Type B pancreatic cell (in vitro differentiated cells): ENCODE measurements around the gene KLHL11. TPM values are rescaled to one million over a fixed set of nuclear protein-coding genes. Genes with fewer than 3 reads are reported as not detected.
"Not testable (repeated sequence)": the region's sequence is repeated elsewhere in the genome, so short reads cannot be mapped to it uniquely, and the experiment has no call there.

Experiments
- DNase-seq: peaks from one replicate; pipeline ENCODE4 v3.0.0; 2021; ENCODE audit warnings: mixed read lengths; ENCODE audit not compliant: unreplicated experiment; ENCODE audit errors: extremely low spot score
- H3K27ac Mint-ChIP-seq: 2 replicates; pipeline ENCODE4 v1.8.0; 2021; ENCODE audit warnings: mild to moderate bottlenecking, mixed read lengths
- H3K27me3 Mint-ChIP-seq: 2 replicates; pipeline ENCODE4 v1.8.0; 2021; ENCODE audit warnings: mixed read lengths
- H3K36me3 Mint-ChIP-seq: 2 replicates; pipeline ENCODE4 v1.8.0; 2021; ENCODE audit warnings: mixed read lengths
- H3K4me1 Mint-ChIP-seq: one replicate; pipeline ENCODE4 v1.8.0; 2021; ENCODE audit warnings: mixed read lengths; ENCODE audit not compliant: unreplicated experiment
- H3K4me3 Mint-ChIP-seq: 2 replicates; pipeline ENCODE4 v1.8.0; 2021; ENCODE audit warnings: mild to moderate bottlenecking, mixed read lengths
- H3K9me3 Mint-ChIP-seq: 2 replicates; pipeline ENCODE4 v1.8.0; 2021; ENCODE audit warnings: mixed read lengths
- total RNA-seq: library from RNA; stranded (reverse); gene quantifications from 2 replicates; pipeline ENCODE4 v1.2.1, GENCODE V29; 2021; ENCODE audit warnings: low replicate concordance
- TF ChIP-seq, protein P1 (sequence below): fragments of 200-600 bp; sonication (generic); conservative IDR thresholded peaks from 2 replicates; pipeline ENCODE4 v1.5.0; 2021; ENCODE audit warnings: antibody characterized with exemption, mild to moderate bottlenecking

Gene KLHL11
- total RNA-seq, 1 donor from 2014 or later = 20.6 TPM

DNA sequence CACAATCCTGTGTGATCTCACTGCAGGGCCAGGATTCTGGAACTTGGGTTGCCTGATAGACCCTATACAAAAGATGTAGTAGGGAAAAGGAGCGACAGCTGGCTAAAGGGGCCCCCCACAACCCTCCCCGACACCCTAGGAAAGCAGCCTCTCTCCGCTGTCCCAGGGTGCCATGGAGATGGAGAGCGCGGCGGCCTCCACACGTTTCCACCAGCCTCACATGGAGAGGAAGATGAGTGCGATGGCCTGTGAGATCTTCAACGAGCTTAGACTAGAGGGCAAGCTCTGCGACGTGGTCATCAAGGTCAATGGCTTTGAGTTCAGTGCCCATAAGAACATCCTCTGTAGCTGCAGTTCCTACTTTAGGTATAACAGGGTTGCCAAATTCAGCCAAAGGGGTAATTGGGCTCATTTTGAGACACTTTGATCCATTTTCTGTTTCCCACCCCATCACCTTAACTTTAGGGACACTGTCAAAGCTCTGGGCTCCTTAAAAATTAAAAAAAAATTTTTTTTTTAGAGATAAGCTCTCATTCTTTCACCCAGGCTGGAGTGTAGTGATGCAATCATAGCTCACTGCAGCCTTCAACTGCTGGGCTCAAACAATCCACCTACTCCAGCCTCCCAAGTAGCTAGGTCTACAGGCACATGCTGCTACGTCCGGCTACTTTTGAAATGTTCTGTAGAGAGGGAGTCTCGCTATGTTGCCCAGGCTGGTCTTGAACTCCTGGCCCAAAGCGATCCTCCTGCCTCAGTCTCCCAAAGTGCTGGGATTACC lies 27.3 kb downstream of the KLHL11 start, which contains the start of gene KLHL10:
TSS of gene KLHL10 (plus strand) at position 65 of the 778 bp plus-strand sequence. CDS start at position 173, 108 bp downstream.
- TF ChIP-seq, protein P1, sequence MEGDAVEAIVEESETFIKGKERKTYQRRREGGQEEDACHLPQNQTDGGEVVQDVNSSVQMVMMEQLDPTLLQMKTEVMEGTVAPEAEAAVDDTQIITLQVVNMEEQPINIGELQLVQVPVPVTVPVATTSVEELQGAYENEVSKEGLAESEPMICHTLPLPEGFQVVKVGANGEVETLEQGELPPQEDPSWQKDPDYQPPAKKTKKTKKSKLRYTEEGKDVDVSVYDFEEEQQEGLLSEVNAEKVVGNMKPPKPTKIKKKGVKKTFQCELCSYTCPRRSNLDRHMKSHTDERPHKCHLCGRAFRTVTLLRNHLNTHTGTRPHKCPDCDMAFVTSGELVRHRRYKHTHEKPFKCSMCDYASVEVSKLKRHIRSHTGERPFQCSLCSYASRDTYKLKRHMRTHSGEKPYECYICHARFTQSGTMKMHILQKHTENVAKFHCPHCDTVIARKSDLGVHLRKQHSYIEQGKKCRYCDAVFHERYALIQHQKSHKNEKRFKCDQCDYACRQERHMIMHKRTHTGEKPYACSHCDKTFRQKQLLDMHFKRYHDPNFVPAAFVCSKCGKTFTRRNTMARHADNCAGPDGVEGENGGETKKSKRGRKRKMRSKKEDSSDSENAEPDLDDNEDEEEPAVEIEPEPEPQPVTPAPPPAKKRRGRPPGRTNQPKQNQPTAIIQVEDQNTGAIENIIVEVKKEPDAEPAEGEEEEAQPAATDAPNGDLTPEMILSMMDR = no peak
- Mint-ChIP-seq H3K27ac (peak within 1 kb of the TSS; percentile 76), H3K36me3 (peaks cover 3% of the 10 kb centered on the region), H3K9me3 (no peaks in the 10 kb centered on the region), H3K27me3 (peaks cover 3% of the 10 kb centered on the region), H3K4me3 (peak within 1 kb of the TSS; percentile 88), H3K4me1 (peaks cover 7% of the 10 kb centered on the region)
- no peak for DNase-seq

DNA sequence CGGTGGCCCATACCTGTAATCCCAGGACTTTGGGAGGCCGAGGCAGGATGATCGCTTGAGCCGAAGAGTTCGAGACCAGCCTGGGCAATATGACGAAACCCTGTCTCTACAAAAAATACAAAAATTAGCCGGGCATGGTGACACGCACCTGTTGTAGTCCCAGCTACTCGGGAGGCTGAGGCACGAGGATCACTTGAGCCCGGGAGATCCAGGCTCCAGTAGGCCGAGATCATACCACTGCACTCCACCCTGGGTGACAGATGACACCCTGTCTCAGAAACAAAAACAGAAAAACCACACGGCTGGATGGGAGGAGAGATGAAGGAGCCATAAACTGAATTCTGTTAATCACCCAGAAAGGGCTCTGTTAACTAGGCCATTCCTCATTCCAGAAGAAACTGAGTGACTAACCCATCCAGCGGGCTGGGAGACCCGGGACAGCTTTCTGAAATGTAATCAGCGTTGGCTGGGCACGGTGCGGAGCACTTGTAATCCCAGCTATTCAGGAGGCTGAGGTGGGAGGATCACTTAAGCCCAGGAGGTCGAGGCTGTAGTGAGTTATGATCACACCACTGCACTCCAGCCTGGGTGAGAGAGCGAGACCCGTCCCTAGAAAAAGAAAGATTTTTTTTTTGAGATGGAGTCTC lies 28.6 kb downstream of the KLHL11 start:
- Mint-ChIP-seq H3K27me3 (peaks cover 3% of the 10 kb centered on the region), H3K9me3 (no peaks in the 10 kb centered on the region), H3K27ac (no peak overlapping the region), H3K4me3 (peak overlapping the region; percentile 88), H3K36me3 (peaks cover 7% of the 10 kb centered on the region), H3K4me1 (peaks cover 7% of the 10 kb centered on the region)
- no peak for DNase-seq
- TF ChIP-seq, protein P1 = no peak

DNA sequence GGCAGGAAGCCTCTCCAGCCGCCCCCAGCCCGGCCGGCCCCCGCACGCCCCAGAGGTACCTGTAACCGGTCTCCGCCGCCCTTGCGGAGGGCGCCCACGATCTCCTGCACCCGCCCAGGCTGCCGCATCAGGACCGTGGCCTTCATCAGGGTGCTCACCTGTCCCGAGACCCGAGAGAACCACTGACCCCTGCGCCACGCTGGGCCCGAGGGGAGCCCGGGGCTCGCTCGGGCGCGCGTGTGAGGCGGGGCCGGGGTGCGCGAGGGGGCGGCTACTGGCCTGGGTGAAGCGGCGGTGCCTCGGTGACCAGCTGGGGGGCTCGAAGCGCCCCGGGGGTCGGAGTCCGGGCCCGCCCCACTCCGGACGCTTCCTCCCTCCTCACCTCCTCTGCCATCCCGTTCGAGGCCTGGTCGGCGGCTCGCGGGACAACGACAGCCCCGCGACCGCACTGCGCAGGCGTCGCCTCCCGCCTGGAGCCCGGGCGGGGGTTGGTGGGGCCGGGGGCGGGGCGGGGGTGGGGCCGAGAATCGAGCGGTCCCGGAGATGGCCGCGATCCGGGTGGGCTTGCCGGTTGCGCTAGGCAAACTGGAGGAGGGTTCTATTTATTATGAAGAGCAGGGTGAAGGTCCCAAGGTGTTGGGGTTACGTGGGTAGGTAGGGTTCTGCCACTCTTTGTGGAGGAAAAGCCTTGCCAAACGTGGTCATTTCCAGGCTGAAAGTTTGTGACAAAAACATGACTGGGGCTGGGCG lies 29.2 kb downstream of the KLHL11 start, which contains the start of gene NT5C3B:
TSS of gene NT5C3B (minus strand) at position 433 of the 750 bp plus-strand sequence. CDS start at position 394, 39 bp downstream.
- Mint-ChIP-seq H3K36me3 (peaks cover 7% of the 10 kb centered on the region), H3K4me1 (peaks cover 7% of the 10 kb centered on the region), H3K9me3 (no peaks in the 10 kb centered on the region), H3K27ac (peak within 1 kb of the TSS; percentile 40), H3K4me3 (peak within 1 kb of the TSS; percentile 94), H3K27me3 (peaks cover 3% of the 10 kb centered on the region)
- no peak for DNase-seq
- TF ChIP-seq, protein P1 = no peak

DNA sequence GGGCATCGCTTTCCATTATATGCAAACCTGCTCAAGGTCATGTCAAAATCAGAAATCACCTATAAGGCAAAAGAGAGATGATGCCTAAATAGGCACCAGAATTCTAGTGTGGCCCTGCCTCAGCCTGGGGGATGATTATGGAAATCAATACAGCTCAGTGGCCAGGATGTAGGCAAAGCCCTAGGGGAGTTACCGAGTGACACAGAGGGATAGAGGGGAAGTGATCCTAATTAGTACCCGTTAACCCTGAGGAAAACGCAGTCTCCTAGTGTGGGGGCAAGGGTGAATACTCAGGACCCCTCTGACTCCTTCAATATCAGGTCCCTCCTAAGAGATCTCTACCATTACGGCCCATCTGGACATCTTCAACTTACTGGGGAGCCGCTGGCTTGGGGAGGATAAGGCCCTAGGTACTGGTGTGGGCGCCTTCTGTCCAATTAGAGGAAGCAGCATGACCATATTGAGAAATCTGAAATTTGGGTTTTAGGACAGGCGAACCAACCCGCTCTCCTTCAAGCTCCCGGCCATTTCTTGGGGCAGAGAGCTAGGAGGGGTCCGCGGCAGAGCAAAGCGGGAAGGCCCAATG lies 29.9 kb downstream of the KLHL11 start:
- H3K27ac Mint-ChIP-seq = peak overlapping the region; percentile 40

DNA sequence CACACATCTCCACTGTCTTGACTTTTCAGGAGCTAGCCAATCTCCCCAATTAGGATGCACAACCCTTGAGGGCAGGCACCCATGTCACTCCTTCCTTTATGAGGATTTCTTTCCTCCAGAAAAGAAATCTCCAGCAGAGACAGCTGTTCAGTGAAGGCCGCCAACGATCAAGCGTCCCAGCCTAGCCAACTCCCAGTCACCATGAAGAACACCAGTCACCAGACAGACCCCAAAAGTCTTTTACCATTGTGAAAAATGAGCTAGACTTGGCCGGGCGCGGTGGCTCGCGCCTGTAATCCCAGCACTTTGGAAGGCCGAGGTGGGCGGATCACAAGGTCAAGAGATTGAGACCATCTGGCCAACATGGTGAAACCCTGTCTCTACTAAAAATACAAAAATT lies 35.3 kb downstream of the KLHL11 start:
- not testable (repeated sequence) for H3K9me3 Mint-ChIP-seq, H3K4me1 Mint-ChIP-seq, H3K4me3 Mint-ChIP-seq, H3K27ac Mint-ChIP-seq, H3K36me3 Mint-ChIP-seq, H3K27me3 Mint-ChIP-seq, DNase-seq

More for the DNA sequence above, 29.9 kb downstream of the KLHL11 start:
- peaks cover 7% of the 10 kb centered on the region for H3K4me1 Mint-ChIP-seq
- no peaks in the 10 kb centered on the region for H3K9me3 Mint-ChIP-seq
- H3K36me3 Mint-ChIP-seq = peaks cover 7% of the 10 kb centered on the region
- TF ChIP-seq, protein P1 = no peak
- H3K27me3 Mint-ChIP-seq = peaks cover 3% of the 10 kb centered on the region
- no peak for DNase-seq
- peak overlapping the region; percentile 94 for H3K4me3 Mint-ChIP-seq
